ENCODE data around the gene RNF138.
A peak's percentile ranks its signal among the peaks of the same experiment; 100 is the strongest.
"Not testable (repeated sequence)": the region's sequence is repeated elsewhere in the genome, so short reads cannot be mapped to it uniquely, and the experiment has no call there.

The RNF138 gene

GRCh38 chr18:32091724-32092421, at the start of gene RNF138:
Gene RNF138, plus strand, starts transcription at chr18:32091874. Its CDS starts 903 bp downstream, at chr18:32092777.
- peak; percentile 92 for DNase-seq

- DNase-seq: no peak
These were observed 49.3 kb upstream of the RNF138 start for GRCh38 chr18:32042337-32042736.

- no peak for DNase-seq
These were observed 43.1 kb upstream of the RNF138 start for GRCh38 chr18:32048507-32049091.

GRCh38 chr18:32049393-32050171, 42.1 kb upstream of the RNF138 start:
- no peak for DNase-seq

GRCh38 chr18:32056613-32057358, 34.9 kb upstream of the RNF138 start:
- peak; percentile 20 for DNase-seq

- no peak for DNase-seq
These were observed 34.0 kb upstream of the RNF138 start for GRCh38 chr18:32057624-32058165.

- DNase-seq: no peak
These were observed 31.6 kb upstream of the RNF138 start for GRCh38 chr18:32060026-32060425.

- DNase-seq: no peak
These were observed 24.1 kb upstream of the RNF138 start for GRCh38 chr18:32067375-32068167.

- DNase-seq: no peak
These were observed 19.4 kb upstream of the RNF138 start for GRCh38 chr18:32072321-32072720.

- no peak for DNase-seq
These were observed 17.5 kb upstream of the RNF138 start for GRCh38 chr18:32074206-32074605.

- no peak for DNase-seq
These were observed 12.8 kb upstream of the RNF138 start for GRCh38 chr18:32078845-32079244.

GRCh38 chr18:32081881-32082280, 9.8 kb upstream of the RNF138 start:
- DNase-seq: no peak

GRCh38 chr18:32083781-32084180, 7.9 kb upstream of the RNF138 start:
- DNase-seq: no peak

- no peak for DNase-seq
These were observed 4.8 kb upstream of the RNF138 start for GRCh38 chr18:32086881-32087280.

- not testable (repeated sequence) for DNase-seq
These were observed 843 bp upstream of the RNF138 start for GRCh38 chr18:32090831-32091230.

- DNase-seq: no peak
These were observed 350 bp upstream of the RNF138 start for GRCh38 chr18:32091325-32091723.

GRCh38 chr18:32092422-32093101, 888 bp downstream of the RNF138 start:
- peak; percentile 98 for DNase-seq

- DNase-seq: peak; percentile 57
These were observed 1.4 kb downstream of the RNF138 start for GRCh38 chr18:32093102-32093511.

- DNase-seq: peak; percentile 26
These were observed 1.8 kb downstream of the RNF138 start for GRCh38 chr18:32093523-32093922.

- DNase-seq: no peak
These were observed 3.7 kb downstream of the RNF138 start for GRCh38 chr18:32095192-32095899.

- no peak for DNase-seq
These were observed 4.2 kb downstream of the RNF138 start for GRCh38 chr18:32095900-32096229.
